Liver (tissue), 9 donors: Measurements from ENCODE around the gene AKAP12. TPM values are rescaled to one million over a fixed set of nuclear protein-coding genes. Genes with fewer than 3 reads are reported as not detected.

ENCODE experiments used
- DNase-seq: peaks from one replicate; pipeline ENCODE4 v3.0.0-alpha.2; 2017; ENCODE audit warnings: low spot score
- H3K27ac ChIP-seq, 2 donors: one replicate each; pipeline ENCODE4 v1.7.0; 2013; ENCODE audit warnings: inconsistent platforms in 2 of 2, low read length in 2 of 2, control low read depth in 1 of 2, low read depth in 1 of 2, mild to moderate bottlenecking in 1 of 2
- H3K27me3 ChIP-seq, 4 donors: one replicate each; pipeline versions ENCODE4 v1.6.1 to v1.7.0; 2013; ENCODE audit warnings: low read length in 3 of 4, inconsistent platforms in 1 of 4, mild to moderate bottlenecking in 1 of 4, moderate library complexity in 1 of 4; ENCODE audit not compliant: control insufficient read depth in 4 of 4, insufficient read depth in 4 of 4
- H3K36me3 ChIP-seq, 4 donors: one replicate each; pipeline versions ENCODE4 v1.6.1 to v1.7.0; 2013; ENCODE audit warnings: low read length in 3 of 4, mild to moderate bottlenecking in 3 of 4, low read depth in 1 of 4, moderate library complexity in 1 of 4; ENCODE audit not compliant: control insufficient read depth in 4 of 4, insufficient read depth in 3 of 4
- H3K4me1 ChIP-seq, 4 donors: one replicate each; pipeline versions ENCODE4 v1.6.1 to v1.7.0; 2013; ENCODE audit warnings: low read length in 3 of 4, mild to moderate bottlenecking in 3 of 4, moderate library complexity in 1 of 4; ENCODE audit not compliant: control insufficient read depth in 4 of 4, insufficient read depth in 4 of 4
- H3K4me3 ChIP-seq, 3 donors: one replicate each; pipeline versions ENCODE4 v1.6.1 to v1.7.0; 2013; ENCODE audit warnings: low read length in 3 of 3, control low read depth in 1 of 3, low read depth in 1 of 3, mild to moderate bottlenecking in 1 of 3
- H3K9ac ChIP-seq, 2 donors: one replicate each; pipeline ENCODE4 v1.7.0; 2013; ENCODE audit warnings: low read length in 2 of 2, mild to moderate bottlenecking in 2 of 2, moderate library complexity in 2 of 2, control low read depth in 1 of 2, low read depth in 1 of 2
- H3K9me3 ChIP-seq, 4 donors: one replicate each; pipeline versions ENCODE4 v1.6.1 to v1.7.0; 2013; ENCODE audit warnings: low read length in 3 of 4; ENCODE audit not compliant: control insufficient read depth in 4 of 4
- ATF3 ChIP-seq: IDR thresholded peaks from 2 replicates; pipeline ENCODE4 v1.6.1; 2016; ENCODE audit warnings: antibody characterized with exemption
- EGR1 ChIP-seq, 2 donors: IDR thresholded peaks; 2 replicates each; pipeline ENCODE4 v1.6.1; 2016 to 2018; ENCODE audit warnings: antibody characterized with exemption in 2 of 2, low read depth in 2 of 2
- FOXA1 ChIP-seq: IDR thresholded peaks from 2 replicates; pipeline ENCODE4 v1.6.1; 2016; ENCODE audit warnings: antibody characterized with exemption
- FOXA2 ChIP-seq: IDR thresholded peaks from 2 replicates; pipeline ENCODE4 v1.6.1; 2016; ENCODE audit warnings: antibody characterized with exemption
- GABPA ChIP-seq, 2 donors: IDR thresholded peaks in 1 of 2; conservative IDR thresholded peaks in 1 of 2; 2 replicates each; pipeline ENCODE4 v1.6.1; 2016; ENCODE audit warnings: antibody characterized with exemption in 2 of 2, mild to moderate bottlenecking in 1 of 2, moderate library complexity in 1 of 2
- HNF4A ChIP-seq, 2 donors: conservative IDR thresholded peaks; 2 replicates each; pipeline ENCODE4 v1.6.1; 2016; ENCODE audit warnings: antibody characterized with exemption in 2 of 2, mild to moderate bottlenecking in 2 of 2
- HNF4G ChIP-seq: IDR thresholded peaks from 2 replicates; pipeline ENCODE4 v1.6.1; 2016; ENCODE audit warnings: antibody characterized with exemption
- JUND ChIP-seq, 2 donors: IDR thresholded peaks; 2 replicates each; pipeline ENCODE4 v1.6.1; 2016; ENCODE audit warnings: antibody characterized with exemption in 2 of 2
- NR2F2 ChIP-seq: IDR thresholded peaks from 2 replicates; pipeline ENCODE4 v1.6.1; 2016; ENCODE audit warnings: antibody characterized with exemption
- RAD21 ChIP-seq, 2 donors: IDR thresholded peaks; 2 replicates each; pipeline ENCODE4 v1.6.1; 2016; ENCODE audit warnings: antibody characterized with exemption in 2 of 2, mild to moderate bottlenecking in 2 of 2
- REST ChIP-seq: IDR thresholded peaks from 2 replicates; pipeline ENCODE4 v1.6.1; 2016; ENCODE audit warnings: antibody characterized with exemption, mild to moderate bottlenecking
- RXRA ChIP-seq, 2 donors: IDR thresholded peaks; 2 replicates each; pipeline ENCODE4 v1.6.1; 2017 to 2018; ENCODE audit warnings: antibody characterized with exemption in 2 of 2, mild to moderate bottlenecking in 1 of 2
- SP1 ChIP-seq: IDR thresholded peaks from 2 replicates; pipeline ENCODE4 v1.6.1; 2018; ENCODE audit warnings: antibody characterized with exemption, mild to moderate bottlenecking
- TAF1 ChIP-seq: conservative IDR thresholded peaks from 2 replicates; pipeline ENCODE4 v1.6.1; 2016; ENCODE audit warnings: antibody characterized with exemption, mild to moderate bottlenecking
- YY1 ChIP-seq: IDR thresholded peaks from 2 replicates; pipeline ENCODE4 v1.6.1; 2016; ENCODE audit warnings: antibody characterized with exemption, mild to moderate bottlenecking
- WGBS: extraction: QIAGEN DNeasy Blood & Tissue Kit; methylation state at CpG from one replicate; pipeline ENCODE4 v1.1.7; 2013; 5-methylcytosine and 5-hydroxymethylcytosine counted together
- polyA plus RNA-seq, 2 donors: library from polyadenylated mRNA; stranded (reverse) in 1 of 2; unstranded in 1 of 2; fragments of 200-250 nt in 1 of 2; fragments of >200 nt in 1 of 2; fragmentation: Nextera tagmentation in 1 of 2; extraction: Ambion mirVana in 1 of 2; gene quantifications; one replicate each; pipeline versions ENCODE4 v1.2.1 to v1.2.3, GENCODE V29; 2013 to 2015
- total RNA-seq, 2 donors: library from RNA; depleted of rRNA; stranded (reverse); fragments of >200 nt; gene quantifications; one replicate each; pipeline ENCODE4 v1.2.3, GENCODE V29; 2014
- TF ChIP-seq, protein P1 (sequence below): fragments of 150-350 bp; IDR thresholded peaks from 2 replicates; pipeline ENCODE4 v1.5.1; 2017; ENCODE audit warnings: improper control_type of control experiment, low read depth, low read length; ENCODE audit not compliant: missing input control
- TF ChIP-seq, protein P2 (sequence below): IDR thresholded peaks from 2 replicates; pipeline ENCODE4 v1.6.1; 2016; ENCODE audit warnings: antibody characterized with exemption
- donor health status: healthy.
- donor health status: healthy.
- donor health status: healthy.
- donor health status: healthy.
- donor health status: healthy.

Gene AKAP12
- total and polyA plus RNA-seq, 4 donors: 6.7 to 14.8 (median 8.6) TPM

- TF ChIP-seq GABPA (IDR thresholded peaks at IDR 0.05 in 1 of 2, conservative IDR thresholded peaks at IDR 0.05 in 1 of 2) (no peak), HNF4A (conservative IDR thresholded peaks at IDR 0.05) (no peak), JUND (IDR thresholded peaks at IDR 0.05) (no peak), NR2F2 (no peak), FOXA2 (no peak), SP1 (no peak), YY1 (no peak)
- TF ChIP-seq, protein P1, sequence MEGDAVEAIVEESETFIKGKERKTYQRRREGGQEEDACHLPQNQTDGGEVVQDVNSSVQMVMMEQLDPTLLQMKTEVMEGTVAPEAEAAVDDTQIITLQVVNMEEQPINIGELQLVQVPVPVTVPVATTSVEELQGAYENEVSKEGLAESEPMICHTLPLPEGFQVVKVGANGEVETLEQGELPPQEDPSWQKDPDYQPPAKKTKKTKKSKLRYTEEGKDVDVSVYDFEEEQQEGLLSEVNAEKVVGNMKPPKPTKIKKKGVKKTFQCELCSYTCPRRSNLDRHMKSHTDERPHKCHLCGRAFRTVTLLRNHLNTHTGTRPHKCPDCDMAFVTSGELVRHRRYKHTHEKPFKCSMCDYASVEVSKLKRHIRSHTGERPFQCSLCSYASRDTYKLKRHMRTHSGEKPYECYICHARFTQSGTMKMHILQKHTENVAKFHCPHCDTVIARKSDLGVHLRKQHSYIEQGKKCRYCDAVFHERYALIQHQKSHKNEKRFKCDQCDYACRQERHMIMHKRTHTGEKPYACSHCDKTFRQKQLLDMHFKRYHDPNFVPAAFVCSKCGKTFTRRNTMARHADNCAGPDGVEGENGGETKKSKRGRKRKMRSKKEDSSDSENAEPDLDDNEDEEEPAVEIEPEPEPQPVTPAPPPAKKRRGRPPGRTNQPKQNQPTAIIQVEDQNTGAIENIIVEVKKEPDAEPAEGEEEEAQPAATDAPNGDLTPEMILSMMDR: no peak
Measured at GRCh38 chr6:151280859-151281258, 41.1 kb downstream of the AKAP12 start (continued).

GRCh38 chr6:151284012-151284411, 44.2 kb downstream of the AKAP12 start:
- H3K9me3 ChIP-seq: no peaks in the 10 kb centered on the region
- no peaks in the 10 kb centered on the region for H3K4me1 ChIP-seq
- H3K4me3 ChIP-seq: no peak overlapping the region
- TF ChIP-seq ATF3: no peak
- TF ChIP-seq GABPA (IDR thresholded peaks at IDR 0.05 in 1 of 2, conservative IDR thresholded peaks at IDR 0.05 in 1 of 2): no peak
- no peak for TF ChIP-seq FOXA1
- no peak for TF ChIP-seq TAF1
- TF ChIP-seq FOXA2: no peak
- no peak for TF ChIP-seq RAD21 (IDR thresholded peaks at IDR 0.05)
- TF ChIP-seq JUND (IDR thresholded peaks at IDR 0.05): no peak
- no peak for TF ChIP-seq REST
- no peak for TF ChIP-seq HNF4A (conservative IDR thresholded peaks at IDR 0.05)
- TF ChIP-seq, protein P1: no peak
- TF ChIP-seq HNF4G: no peak
- no peak for TF ChIP-seq RXRA (IDR thresholded peaks at IDR 0.05)
- TF ChIP-seq EGR1 (IDR thresholded peaks at IDR 0.05; ENCODE audit: low read depth in 2 of 2): no peak
- TF ChIP-seq, protein P2, sequence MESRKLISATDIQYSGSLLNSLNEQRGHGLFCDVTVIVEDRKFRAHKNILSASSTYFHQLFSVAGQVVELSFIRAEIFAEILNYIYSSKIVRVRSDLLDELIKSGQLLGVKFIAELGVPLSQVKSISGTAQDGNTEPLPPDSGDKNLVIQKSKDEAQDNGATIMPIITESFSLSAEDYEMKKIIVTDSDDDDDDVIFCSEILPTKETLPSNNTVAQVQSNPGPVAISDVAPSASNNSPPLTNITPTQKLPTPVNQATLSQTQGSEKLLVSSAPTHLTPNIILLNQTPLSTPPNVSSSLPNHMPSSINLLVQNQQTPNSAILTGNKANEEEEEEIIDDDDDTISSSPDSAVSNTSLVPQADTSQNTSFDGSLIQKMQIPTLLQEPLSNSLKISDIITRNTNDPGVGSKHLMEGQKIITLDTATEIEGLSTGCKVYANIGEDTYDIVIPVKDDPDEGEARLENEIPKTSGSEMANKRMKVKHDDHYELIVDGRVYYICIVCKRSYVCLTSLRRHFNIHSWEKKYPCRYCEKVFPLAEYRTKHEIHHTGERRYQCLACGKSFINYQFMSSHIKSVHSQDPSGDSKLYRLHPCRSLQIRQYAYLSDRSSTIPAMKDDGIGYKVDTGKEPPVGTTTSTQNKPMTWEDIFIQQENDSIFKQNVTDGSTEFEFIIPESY: no peak
- TF ChIP-seq YY1: no peak
- H3K27me3 ChIP-seq: no peaks in the 10 kb centered on the region
- no peaks in the 10 kb centered on the region for H3K36me3 ChIP-seq
- H3K9ac ChIP-seq: no peak overlapping the region
- WGBS: 85% methylated on average over 11 of the region's 11 CpGs
- no peak overlapping the region for H3K27ac ChIP-seq
- no peak for DNase-seq
